GM19023 (cell line): ENCODE measurements around the gene MATN3.

Experiments
- ATAC-seq: cut with Tn5 transposase; IDR thresholded peaks from one replicate; pipeline ENCODE4 v1.9.1; 2021; ENCODE audit warnings: mild to moderate bottlenecking, moderate library complexity; ENCODE audit not compliant: unreplicated experiment

MATN3 gene

GRCh38 chr2:19943189-19943588, 69.3 kb downstream of the MATN3 start:
- ATAC-seq: no peak

DNA sequence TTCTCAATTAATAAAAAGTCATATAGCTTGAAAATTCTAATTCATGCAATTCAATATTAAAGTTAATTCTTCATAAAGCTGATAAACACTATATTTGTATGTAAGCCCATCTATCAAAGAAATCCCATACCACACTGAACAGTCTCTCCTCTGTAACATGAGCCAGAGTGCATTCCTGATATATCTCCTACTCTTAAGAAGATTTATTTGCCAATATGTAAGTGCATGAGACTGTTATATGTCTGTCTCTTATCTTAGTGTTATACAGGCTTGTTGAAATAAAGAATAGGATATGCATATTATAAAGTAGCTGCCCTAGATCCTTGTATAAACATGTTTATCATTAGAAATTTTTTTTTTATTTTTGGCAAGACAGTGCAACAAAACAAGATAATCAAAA, 70.3 kb downstream of the MATN3 start:
- no peak for ATAC-seq
